GM12878 (cell line): ENCODE data around the gene OR2D3. TPM values are rescaled to one million over a fixed set of nuclear protein-coding genes. Genes with fewer than 3 reads are reported as not detected.

Experiments
- ATAC-seq: fragments of 200-7000 bp; cut with Tn5 transposase; 3 replicates; pipeline ENCODE4 v1.9.1; 2020; ENCODE audit warnings: mild to moderate bottlenecking, moderate library complexity
- Bru-seq: library from RNA; stranded (reverse); fragments of 400-500 nt; gene quantifications from one replicate; lab custom pipeline; 2021; lab: Mats Ljungman, UMichigan
- BruChase-seq, 2 experiments: library from RNA; stranded (reverse); fragments of 400-500 nt; gene quantifications; one replicate each; lab custom pipeline; 2021; lab: Mats Ljungman, UMichigan
- BruUV-seq: library from RNA; stranded (reverse); fragments of 400-500 nt; replicated peaks from 2 replicates; lab custom pipeline; 2021; lab: Mats Ljungman, UMichigan
- CTCF ChIA-PET: fragments of 300-600 bp; sonication (Branson Sonifier 250); formaldehyde crosslinking; extraction: SDS; loops from one replicate; lab custom pipeline; 2021; ENCODE audit warnings: inconsistent platforms; lab: Yijun Ruan, JAX
- POLR2A ChIA-PET: fragments of 350-600 bp; formaldehyde crosslinking; extraction: SDS; loops from one replicate; lab custom pipeline; 2021; ENCODE audit warnings: inconsistent platforms; lab: Charles Lee
- RAD21 ChIA-PET: fragments of 300-600 bp; sonication (Branson Sonifier 250); formaldehyde crosslinking; loops from one replicate; lab custom pipeline; 2023; ENCODE audit warnings: antibody characterized with exemption; ENCODE audit not compliant: unreplicated experiment; lab: Charles Lee
- SMC1A ChIA-PET: fragments of 300-600 bp; sonication (Branson Sonifier 250); formaldehyde crosslinking; loops from one replicate; lab custom pipeline; 2023; ENCODE audit not compliant: unreplicated experiment, uncharacterized antibody; lab: Charles Lee
- DNase-seq: peaks from one replicate; pipeline ENCODE4 v3.0.0-alpha.2; 2011; ENCODE audit warnings: low read depth, low spot score
- FAIRE-seq: peaks from 3 replicates; lab custom pipeline; 2011; peaks lifted over from hg19 to GRCh38; lab: Jason Lieb, UNC
- H2AFZ ChIP-seq: 2 replicates; pipeline ENCODE4 v1.6.0; 2011; ENCODE audit warnings: low read depth, low read length, control low read depth; ENCODE audit not compliant: control insufficient read depth
- H3K27ac ChIP-seq: 2 replicates; pipeline ENCODE4 v1.5.1; 2011; ENCODE audit warnings: control low read depth; ENCODE audit not compliant: control insufficient read depth, insufficient read depth
- H3K27me3 ChIP-seq, 2 experiments: replicated peaks in 1 of 2; 2 replicates each; pipeline versions ENCODE4 v1.6.0 to v1.6.1; 2011; ENCODE audit warnings: low read length in 1 of 2; ENCODE audit not compliant: control insufficient read depth in 2 of 2, insufficient read depth in 2 of 2
- H3K36me3 ChIP-seq, 2 experiments: 2 replicates each; pipeline ENCODE4 v1.5.1; 2011; ENCODE audit warnings: low read length in 1 of 2; ENCODE audit not compliant: control insufficient read depth in 2 of 2, insufficient read depth in 2 of 2
- H3K4me1 ChIP-seq: 2 replicates; pipeline ENCODE4 v1.6.1; 2011; ENCODE audit warnings: mild to moderate bottlenecking, low read length, moderate library complexity, mixed read lengths; ENCODE audit not compliant: control insufficient read depth, insufficient read depth
- H3K4me2 ChIP-seq: 2 replicates; pipeline ENCODE4 v1.6.0; 2011; ENCODE audit warnings: control low read depth; ENCODE audit not compliant: control insufficient read depth, insufficient read depth
- H3K4me3 ChIP-seq: fragments of 200-600 bp; sonication (generic); 2 replicates; pipeline ENCODE4 v1.5.1; 2016
- H3K79me2 ChIP-seq: 2 replicates; pipeline ENCODE4 v1.6.0; 2011; ENCODE audit warnings: low read length; ENCODE audit not compliant: control insufficient read depth, insufficient read depth
- H3K9ac ChIP-seq: 2 replicates; pipeline ENCODE4 v1.8.0; 2011; ENCODE audit warnings: low read length, control low read depth, mixed read lengths; ENCODE audit not compliant: control insufficient read depth, insufficient read depth
- H3K9me3 ChIP-seq: replicated peaks from 3 replicates; pipeline ENCODE4 v1.5.1; 2011; ENCODE audit warnings: mild to moderate bottlenecking, low read length; ENCODE audit not compliant: control insufficient read depth, insufficient read depth
- H4K20me1 ChIP-seq: 2 replicates; pipeline ENCODE4 v1.6.0; 2011; ENCODE audit not compliant: control insufficient read depth, insufficient read depth
- ATF7 ChIP-seq: fragments of 450-650 bp; IDR thresholded peaks from 2 replicates; pipeline ENCODE4 v1.6.1; 2016; ENCODE audit warnings: low read depth, mild to moderate bottlenecking
- CUX1 ChIP-seq: IDR thresholded peaks from 2 replicates; pipeline ENCODE4 v1.6.1; 2012; ENCODE audit warnings: improper control_type of control experiment, low read depth, low read length; ENCODE audit not compliant: insufficient replicate concordance
- E2F8 ChIP-seq: fragments of 450-650 bp; IDR thresholded peaks from 2 replicates; pipeline ENCODE4 v1.6.1; 2018; ENCODE audit warnings: mild to moderate bottlenecking, low read depth, moderate library complexity; ENCODE audit not compliant: partially characterized antibody
- JUND ChIP-seq: IDR thresholded peaks from 2 replicates; pipeline ENCODE4 v1.6.1; 2012; ENCODE audit warnings: low read depth, mild to moderate bottlenecking, low read length, improper control_type of control experiment, moderate library complexity
- NFXL1 ChIP-seq: fragments of 450-650 bp; IDR thresholded peaks from 2 replicates; pipeline ENCODE4 v1.6.1; 2017; ENCODE audit warnings: antibody characterized with exemption, mild to moderate bottlenecking, borderline replicate concordance
- POLR2A ChIP-seq: IDR thresholded peaks from 2 replicates; pipeline ENCODE4 v1.6.1; 2011; ENCODE audit warnings: low read depth, mild to moderate bottlenecking, low read length
- POU2F2 ChIP-seq: IDR thresholded peaks from 3 replicates; pipeline ENCODE4 v1.6.1; 2011; ENCODE audit warnings: low read depth, mild to moderate bottlenecking, low read length, borderline replicate concordance
- SREBF2 ChIP-seq: IDR thresholded peaks from 2 replicates; pipeline ENCODE4 v1.6.1; 2012; ENCODE audit warnings: mild to moderate bottlenecking, low read length
- ZNF687 ChIP-seq: fragments of 450-650 bp; IDR thresholded peaks from 2 replicates; pipeline ENCODE4 v1.6.1; 2017; ENCODE audit warnings: mild to moderate bottlenecking, moderate library complexity
- WGBS: methylation state at CpG from one replicate; pipeline ENCODE4 v1.1.6; 2016; ENCODE audit warnings: low lambda C conversion rate; ENCODE audit not compliant: insufficient replicate concordance, insufficient coverage; ENCODE audit errors: missing lambda C conversion rate; 5-methylcytosine and 5-hydroxymethylcytosine counted together
- in situ Hi-C: fragments of 300-500 bp; cut with MboI; formaldehyde crosslinking; loops from 9 replicates; pipeline ENCODE4 v1.14.3; 2018; ENCODE audit warnings: mixed read lengths
- intact Hi-C: fragments of 100-400 bp; cut with micrococcal nuclease; formaldehyde crosslinking; loops from one replicate; pipeline ENCODE4 v1.14.2; 2022; ENCODE audit not compliant: unreplicated experiment
- long read RNA-seq, 2 experiments: library from polyadenylated mRNA; unstranded; transcript quantifications; one replicate each; pipeline ENCODE4 v2.0.0, GENCODE V29; 2019 to 2020
- polyA minus RNA-seq, 3 experiments: library from RNA; depleted of rRNA, polyadenylated mRNA; stranded (reverse); fragments of >200 nt; gene quantifications; 2 replicates each; pipeline ENCODE4 v1.2.3, GENCODE V29; 2011
- polyA plus RNA-seq, 11 experiments: library from polyadenylated mRNA; depleted of rRNA in 4 of 11; unstranded in 6 of 11; stranded (reverse) in 5 of 11; fragments of >200 nt; fragmentation: Nextera tagmentation in 4 of 11; fragmentation: Illumina TruSeq in 1 of 11; extraction: Ambion mirVana in 4 of 11; extraction: Trizol in 1 of 11; gene quantifications; 1 replicate in 1 of 11; 2 replicates in 10 of 11; pipeline versions ENCODE4 v1.2.1 to v1.2.3, GENCODE V29; 2011 to 2016; ENCODE audit warnings: inconsistent platforms in 2 of 11, missing spikeins in 2 of 11, low read depth in 1 of 11
- total RNA-seq, 4 experiments: library from RNA; depleted of rRNA in 3 of 4; stranded (reverse); fragments of >200 nt in 3 of 4; fragmentation: Illumina TruSeq in 1 of 4; extraction: Trizol in 1 of 4; gene quantifications; 2 replicates each; pipeline versions ENCODE4 v1.2.1 to v1.2.3, GENCODE V29; 2013 to 2021

Gene OR2D3
- total RNA-seq (2013; cell fraction: nucleolus; rRNA removed), result not detected in 2 replicates
- total RNA-seq (2014; rRNA removed) (not detected in 2 replicates), total RNA-seq (2014; rRNA removed; fragmentation: Illumina TruSeq; extraction: Trizol) (not detected in 2 replicates), total RNA-seq (2021) (not detected in 2 replicates), polyA plus RNA-seq (2011; rRNA removed) (not detected in 2 replicates), polyA plus RNA-seq (2014; fragmentation: Illumina TruSeq; extraction: Trizol) (not detected in 2 replicates), polyA plus RNA-seq (2014; fragmentation: Nextera tagmentation; extraction: Ambion mirVana) (not detected), polyA plus RNA-seq (2014; rRNA removed) (not detected in 2 replicates), polyA plus RNA-seq (2016; fragmentation: Nextera tagmentation; extraction: Ambion mirVana) (under 1 TPM in 1 of 2 experiments, not detected in 1; 0.20 TPM), polyA minus RNA-seq (2011; rRNA and poly(A)+ RNA removed) (not detected in 2 replicates), Bru-seq, nascent RNA (not detected), BruChase-seq, experiment 1, labeled RNA remaining after a 6-hour chase (not detected), BruChase-seq, experiment 2, labeled RNA remaining after a 2-hour chase (not detected)
- not detected for polyA plus RNA-seq (2011; ENCODE audit: low read depth)
- polyA plus RNA-seq (2011; cell fraction: cytosol; rRNA removed), result not detected in 2 replicates
- not detected in 2 replicates for polyA plus RNA-seq (2011; cell fraction: nucleus; rRNA removed)
- not detected in 2 replicates for polyA plus RNA-seq (2012)
- not detected in 2 replicates for polyA minus RNA-seq (2011; cell fraction: cytosol; rRNA and poly(A)+ RNA removed)
- not detected in 2 replicates for polyA minus RNA-seq (2011; cell fraction: nucleus; rRNA and poly(A)+ RNA removed)
- long read RNA-seq, experiment 1, result 0 reads
- long read RNA-seq, experiment 2, result 0 reads

GRCh38 chr11:6920702-6921101 lies at the start of gene OR2D3:
TSS of gene OR2D3 (plus strand) at chr11:6921002. CDS start at chr11:6921002, 0 bp downstream.
- ChIA-PET POLR2A (no interaction called here), CTCF (no interaction called here), SMC1A (no interaction called here), RAD21 (no interaction called here)
- ATAC-seq (no peak), FAIRE-seq (no peak), DNase-seq (no peak)
- H3K79me2 ChIP-seq, result no peaks in the 10 kb centered on the region
- no peaks in the 10 kb centered on the region for H4K20me1 ChIP-seq
- intact Hi-C loops (no loop called here), in situ Hi-C loops (no loop called here)
- H3K4me3 ChIP-seq, result no peak within 1 kb of the TSS
- H3K9ac ChIP-seq, result no peak within 1 kb of the TSS
- H2AFZ ChIP-seq, result no peak within 1 kb of the TSS
- H3K4me1 ChIP-seq, result no peaks in the 10 kb centered on the region
- no peak within 1 kb of the TSS for H3K4me2 ChIP-seq
- 90% methylated on average over 1 of the region's 1 CpG for WGBS
- no peaks in the 10 kb centered on the region for H3K36me3 ChIP-seq
- H3K27me3 ChIP-seq, result peaks cover 0 to 2% of the 10 kb centered on the region in 2 experiments; a peak in 1 of 4 replicates
- no peak within 1 kb of the TSS for H3K27ac ChIP-seq
- no peaks in the 10 kb centered on the region for H3K9me3 ChIP-seq
- no TSS peak for BruUV-seq
- TF ChIP-seq POLR2A (no peak), NFXL1 (no peak), POU2F2 (no peak), SREBF2 (no peak), E2F8 (no peak), ZNF687 (no peak), ATF7 (no peak), JUND (no peak), CUX1 (no peak)
